ENCODE results near the gene MRPL41. TPM values are rescaled to one million over a fixed set of nuclear protein-coding genes. Genes with fewer than 3 reads are reported as not detected.
"Not testable (repeated sequence)": the region's sequence is repeated elsewhere in the genome, so short reads cannot be mapped to it uniquely, and the experiment has no call there.

The MRPL41 gene
- total and polyA plus RNA-seq, 4 donors, result 21.5 to 64.0 (median 48.7) TPM

DNA sequence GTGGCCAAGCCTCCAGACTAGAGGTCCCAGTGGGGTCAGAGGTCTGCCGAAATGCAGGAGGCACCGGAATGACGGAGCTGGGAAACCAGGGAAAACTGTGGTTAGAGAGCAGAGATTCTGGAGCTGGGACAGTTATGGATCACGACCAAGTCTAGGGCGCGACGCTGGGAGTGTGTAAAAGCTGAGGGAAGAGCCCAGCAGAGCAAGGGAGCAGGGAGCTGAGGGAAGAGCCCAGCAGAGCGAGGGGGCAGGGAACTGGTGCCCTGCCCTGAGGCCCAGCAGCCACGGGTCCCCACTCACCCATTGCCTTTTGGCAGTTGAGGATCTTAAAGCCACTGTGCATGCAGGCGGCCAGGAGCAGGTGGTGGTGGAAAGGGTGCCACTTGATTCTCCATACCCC is 12.5 kb downstream of the MRPL41 start:
- H3K27ac ChIP-seq (ENCODE audit: low read depth, low read length), result no peak overlapping the region
- H3K36me3 ChIP-seq (ENCODE audit: control insufficient read depth, insufficient read depth, low read length), result peaks cover 53% of the 10 kb centered on the region

GRCh38 chr9:137564817-137565411 is 13.2 kb downstream of the MRPL41 start:
- Histone ChIP-seq H3K27me3 (ENCODE audit: control insufficient read depth, insufficient read depth, low read length) (no peaks in the 10 kb centered on the region), H3K36me3 (ENCODE audit: control insufficient read depth, insufficient read depth, low read length) (peaks cover 55% of the 10 kb centered on the region), H3K4me3 (ENCODE audit: low read depth, low read length) (no peak overlapping the region), H3K9me3 (ENCODE audit: control insufficient read depth, insufficient read depth, low read length) (no peaks in the 10 kb centered on the region), H3K27ac (ENCODE audit: low read depth, low read length) (no peak overlapping the region), H3K4me1 (ENCODE audit: control insufficient read depth, insufficient read depth, low read length) (no peaks in the 10 kb centered on the region)
- 96% methylated on average over 11 of the region's 18 CpGs for WGBS (ENCODE audit: insufficient coverage)
- no peak for DNase-seq (ENCODE audit: low read depth in 4 of 6, low spot score in 6 of 6)

More for the DNA sequence above, 12.5 kb downstream of the MRPL41 start:
- no peak overlapping the region for H3K4me3 ChIP-seq (ENCODE audit: low read depth, low read length)
- H3K4me1 ChIP-seq (ENCODE audit: control insufficient read depth, insufficient read depth, low read length), result no peaks in the 10 kb centered on the region
- no peak for DNase-seq (ENCODE audit: low read depth in 4 of 6, low spot score in 6 of 6)
- no peaks in the 10 kb centered on the region for H3K27me3 ChIP-seq (ENCODE audit: control insufficient read depth, insufficient read depth, low read length)
- 91% methylated on average over 10 of the region's 10 CpGs for WGBS (ENCODE audit: insufficient coverage)
- H3K9me3 ChIP-seq (ENCODE audit: control insufficient read depth, insufficient read depth, low read length), result no peaks in the 10 kb centered on the region

- H3K36me3 ChIP-seq (ENCODE audit: control insufficient read depth, insufficient read depth, low read length), result peaks cover 56% of the 10 kb centered on the region
- 97% methylated on average over 4 of the region's 5 CpGs for WGBS (ENCODE audit: insufficient coverage)
- H3K4me3 ChIP-seq (ENCODE audit: low read depth, low read length); H3K27ac ChIP-seq (ENCODE audit: low read depth, low read length); H3K27me3 ChIP-seq (ENCODE audit: control insufficient read depth, insufficient read depth, low read length); DNase-seq (ENCODE audit: low read depth in 4 of 6, low spot score in 6 of 6); H3K4me1 ChIP-seq (ENCODE audit: control insufficient read depth, insufficient read depth, low read length); H3K9me3 ChIP-seq (ENCODE audit: control insufficient read depth, insufficient read depth, low read length): not testable (repeated sequence)
These were observed 16.8 kb downstream of the MRPL41 start for GRCh38 chr9:137568445-137568844.

- no peaks in the 10 kb centered on the region for H3K4me1 ChIP-seq (ENCODE audit: control insufficient read depth, insufficient read depth, low read length)
- no peaks in the 10 kb centered on the region for H3K27me3 ChIP-seq (ENCODE audit: control insufficient read depth, insufficient read depth, low read length)
- no peaks in the 10 kb centered on the region for H3K9me3 ChIP-seq (ENCODE audit: control insufficient read depth, insufficient read depth, low read length)
- H3K36me3 ChIP-seq (ENCODE audit: control insufficient read depth, insufficient read depth, low read length), result peaks cover 56% of the 10 kb centered on the region
- H3K27ac ChIP-seq (ENCODE audit: low read depth, low read length), result no peak overlapping the region
- 96% methylated on average over 5 of the region's 5 CpGs for WGBS (ENCODE audit: insufficient coverage)
- DNase-seq (ENCODE audit: low read depth in 4 of 6, low spot score in 6 of 6), result no peak
- no peak overlapping the region for H3K4me3 ChIP-seq (ENCODE audit: low read depth, low read length)
These were observed 18.0 kb downstream of the MRPL41 start for GRCh38 chr9:137569609-137570203.

- no peaks in the 10 kb centered on the region for H3K4me1 ChIP-seq (ENCODE audit: control insufficient read depth, insufficient read depth, low read length)
- WGBS (ENCODE audit: insufficient coverage), result 98% methylated on average over 3 of the region's 3 CpGs
- H3K4me3 ChIP-seq (ENCODE audit: low read depth, low read length), result no peak overlapping the region
- H3K27me3 ChIP-seq (ENCODE audit: control insufficient read depth, insufficient read depth, low read length), result no peaks in the 10 kb centered on the region
- peaks cover 61% of the 10 kb centered on the region for H3K36me3 ChIP-seq (ENCODE audit: control insufficient read depth, insufficient read depth, low read length)
- no peak for DNase-seq (ENCODE audit: low read depth in 4 of 6, low spot score in 6 of 6)
- no peaks in the 10 kb centered on the region for H3K9me3 ChIP-seq (ENCODE audit: control insufficient read depth, insufficient read depth, low read length)
- H3K27ac ChIP-seq (ENCODE audit: low read depth, low read length), result no peak overlapping the region
These were observed 18.9 kb downstream of the MRPL41 start for GRCh38 chr9:137570566-137570965.

DNA sequence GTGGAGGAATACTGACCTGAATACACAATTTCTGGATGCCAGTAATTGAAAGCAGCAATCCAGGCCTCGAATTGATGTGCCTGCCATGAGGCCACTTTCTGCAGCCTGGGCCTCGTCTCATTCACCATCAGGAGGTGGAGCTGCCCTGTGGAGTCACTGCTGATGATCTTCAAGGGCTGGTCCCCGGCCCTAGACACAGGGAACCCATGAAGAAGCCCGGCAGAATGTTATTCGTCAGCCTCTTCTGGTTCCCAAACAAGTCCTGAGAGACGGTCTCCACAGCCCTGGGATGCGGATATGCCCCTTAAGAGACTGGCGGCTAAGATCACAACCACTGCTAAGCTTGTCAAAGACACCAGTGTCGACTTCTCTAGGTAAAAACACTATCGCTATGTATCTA is 22.5 kb downstream of the MRPL41 start:
- no peaks in the 10 kb centered on the region for H3K9me3 ChIP-seq (ENCODE audit: control insufficient read depth, insufficient read depth, low read length)
- H3K27me3 ChIP-seq (ENCODE audit: control insufficient read depth, insufficient read depth, low read length), result no peaks in the 10 kb centered on the region
- DNase-seq (ENCODE audit: low read depth in 4 of 6, low spot score in 6 of 6), result no peak
- no peak overlapping the region for H3K27ac ChIP-seq (ENCODE audit: low read depth, low read length)
- 93% methylated on average over 9 of the region's 10 CpGs for WGBS (ENCODE audit: insufficient coverage)
- no peak overlapping the region for H3K4me3 ChIP-seq (ENCODE audit: low read depth, low read length)
- peaks cover 67% of the 10 kb centered on the region for H3K36me3 ChIP-seq (ENCODE audit: control insufficient read depth, insufficient read depth, low read length)
- peaks cover 18% of the 10 kb centered on the region for H3K4me1 ChIP-seq (ENCODE audit: control insufficient read depth, insufficient read depth, low read length)

DNA sequence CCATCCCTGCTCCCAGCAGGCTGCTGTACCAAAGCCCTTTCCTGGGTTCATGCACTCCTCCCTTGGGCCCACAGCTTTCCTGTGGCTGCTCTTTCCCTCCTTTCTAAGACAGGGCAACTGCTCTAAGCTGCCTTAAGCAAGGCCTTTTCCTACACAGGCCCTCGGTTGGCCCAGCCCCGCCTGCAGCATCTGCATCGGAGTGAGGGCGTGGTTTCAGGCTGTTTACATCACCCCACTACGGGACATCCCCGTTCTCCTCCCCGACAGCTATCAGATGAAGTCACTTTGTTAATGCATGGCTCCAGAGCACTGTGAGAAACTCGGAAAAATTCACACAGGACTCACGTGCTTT is 23.7 kb downstream of the MRPL41 start:
- H3K36me3 ChIP-seq (ENCODE audit: control insufficient read depth, insufficient read depth, low read length), result peaks cover 60% of the 10 kb centered on the region
- no peak overlapping the region for H3K4me3 ChIP-seq (ENCODE audit: low read depth, low read length)
- H3K9me3 ChIP-seq (ENCODE audit: control insufficient read depth, insufficient read depth, low read length), result no peaks in the 10 kb centered on the region
- H3K27me3 ChIP-seq (ENCODE audit: control insufficient read depth, insufficient read depth, low read length), result no peaks in the 10 kb centered on the region
- WGBS (ENCODE audit: insufficient coverage), result 90% methylated on average over 9 of the region's 9 CpGs
- H3K4me1 ChIP-seq (ENCODE audit: control insufficient read depth, insufficient read depth, low read length), result peaks cover 27% of the 10 kb centered on the region
- no peak overlapping the region for H3K27ac ChIP-seq (ENCODE audit: low read depth, low read length)
- no peak for DNase-seq (ENCODE audit: low read depth in 4 of 6, low spot score in 6 of 6)

DNA sequence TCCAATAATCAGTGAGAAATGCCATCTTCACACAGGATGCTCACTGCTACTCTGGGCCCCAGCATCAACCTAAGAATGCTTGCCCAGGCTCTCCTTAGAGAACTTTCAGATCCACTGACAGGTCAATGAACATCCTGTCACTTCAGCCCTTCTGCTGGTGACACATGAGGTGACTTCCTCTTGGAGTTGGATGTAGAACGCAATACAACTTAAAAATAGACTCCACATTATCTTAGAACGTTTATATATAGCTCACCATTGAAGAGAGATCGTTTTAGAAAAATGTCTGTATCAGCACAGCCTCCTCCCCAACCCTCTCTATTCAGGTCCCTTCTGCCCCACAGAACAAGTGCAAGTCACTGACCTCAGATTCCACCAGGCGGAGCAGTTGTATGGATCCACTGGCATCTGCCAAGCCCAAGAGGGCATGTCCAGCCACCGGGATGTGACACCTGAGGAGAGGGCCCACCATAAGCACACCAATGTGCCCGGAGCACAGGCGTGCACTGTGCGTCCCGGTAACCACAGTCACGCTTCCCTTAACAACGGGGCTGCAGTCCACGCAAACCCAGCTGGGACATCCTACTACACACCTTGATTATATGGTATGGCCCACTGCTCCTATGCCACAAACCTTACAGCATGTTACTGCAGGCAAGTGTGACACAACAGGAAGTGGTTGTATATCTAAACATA is 24.2 kb downstream of the MRPL41 start:
- H3K27me3 ChIP-seq (ENCODE audit: control insufficient read depth, insufficient read depth, low read length), result no peaks in the 10 kb centered on the region
- H3K9me3 ChIP-seq (ENCODE audit: control insufficient read depth, insufficient read depth, low read length), result no peaks in the 10 kb centered on the region
- DNase-seq (ENCODE audit: low read depth in 4 of 6, low spot score in 6 of 6), result no peak
- WGBS (ENCODE audit: insufficient coverage), result 88% methylated on average over 11 of the region's 12 CpGs
- H3K27ac ChIP-seq (ENCODE audit: low read depth, low read length), result no peak overlapping the region
- peaks cover 30% of the 10 kb centered on the region for H3K4me1 ChIP-seq (ENCODE audit: control insufficient read depth, insufficient read depth, low read length)
- peaks cover 60% of the 10 kb centered on the region for H3K36me3 ChIP-seq (ENCODE audit: control insufficient read depth, insufficient read depth, low read length)
- no peak overlapping the region for H3K4me3 ChIP-seq (ENCODE audit: low read depth, low read length)

GRCh38 chr9:137578518-137579258 is 27.0 kb downstream of the MRPL41 start, which contains the start of gene DPH7:
Gene DPH7 (minus strand): TSS chr9:137578925. CDS start chr9:137578777, 148 bp downstream.
- Histone ChIP-seq H3K4me3 (ENCODE audit: low read depth, low read length) (peak within 1 kb of the TSS; percentile 53), H3K4me1 (ENCODE audit: control insufficient read depth, insufficient read depth, low read length) (peaks cover 31% of the 10 kb centered on the region), H3K27ac (ENCODE audit: low read depth, low read length) (peak within 1 kb of the TSS; percentile 71), H3K36me3 (ENCODE audit: control insufficient read depth, insufficient read depth, low read length) (peaks cover 71% of the 10 kb centered on the region), H3K27me3 (ENCODE audit: control insufficient read depth, insufficient read depth, low read length) (no peaks in the 10 kb centered on the region), H3K9me3 (ENCODE audit: control insufficient read depth, insufficient read depth, low read length) (no peaks in the 10 kb centered on the region)
- WGBS (ENCODE audit: insufficient coverage), result under 1% methylated on average over 82 of the region's 82 CpGs
- DNase-seq (ENCODE audit: low read depth in 4 of 6, low spot score in 6 of 6), result peak; percentile 81 to 98 (median 92)

Data from spinal cord (tissue), 10 donors.